HL-60/S4 treated with phorbol 12-myristate 13-acetate at 8.2 ng/mL for 4 days and 3 days (cell line): Measurements from ENCODE around the gene ETNK2.

Experiments used
- in situ Hi-C: fragments of 300-500 bp; cut with MboI; formaldehyde crosslinking; loops from 2 replicates; pipeline ENCODE4 v1.15.0; 2022; ENCODE audit warnings: low sequenced_read_pairs

ETNK2 gene, protein sequence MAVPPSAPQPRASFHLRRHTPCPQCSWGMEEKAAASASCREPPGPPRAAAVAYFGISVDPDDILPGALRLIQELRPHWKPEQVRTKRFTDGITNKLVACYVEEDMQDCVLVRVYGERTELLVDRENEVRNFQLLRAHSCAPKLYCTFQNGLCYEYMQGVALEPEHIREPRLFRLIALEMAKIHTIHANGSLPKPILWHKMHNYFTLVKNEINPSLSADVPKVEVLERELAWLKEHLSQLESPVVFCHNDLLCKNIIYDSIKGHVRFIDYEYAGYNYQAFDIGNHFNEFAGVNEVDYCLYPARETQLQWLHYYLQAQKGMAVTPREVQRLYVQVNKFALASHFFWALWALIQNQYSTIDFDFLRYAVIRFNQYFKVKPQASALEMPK

DNA sequence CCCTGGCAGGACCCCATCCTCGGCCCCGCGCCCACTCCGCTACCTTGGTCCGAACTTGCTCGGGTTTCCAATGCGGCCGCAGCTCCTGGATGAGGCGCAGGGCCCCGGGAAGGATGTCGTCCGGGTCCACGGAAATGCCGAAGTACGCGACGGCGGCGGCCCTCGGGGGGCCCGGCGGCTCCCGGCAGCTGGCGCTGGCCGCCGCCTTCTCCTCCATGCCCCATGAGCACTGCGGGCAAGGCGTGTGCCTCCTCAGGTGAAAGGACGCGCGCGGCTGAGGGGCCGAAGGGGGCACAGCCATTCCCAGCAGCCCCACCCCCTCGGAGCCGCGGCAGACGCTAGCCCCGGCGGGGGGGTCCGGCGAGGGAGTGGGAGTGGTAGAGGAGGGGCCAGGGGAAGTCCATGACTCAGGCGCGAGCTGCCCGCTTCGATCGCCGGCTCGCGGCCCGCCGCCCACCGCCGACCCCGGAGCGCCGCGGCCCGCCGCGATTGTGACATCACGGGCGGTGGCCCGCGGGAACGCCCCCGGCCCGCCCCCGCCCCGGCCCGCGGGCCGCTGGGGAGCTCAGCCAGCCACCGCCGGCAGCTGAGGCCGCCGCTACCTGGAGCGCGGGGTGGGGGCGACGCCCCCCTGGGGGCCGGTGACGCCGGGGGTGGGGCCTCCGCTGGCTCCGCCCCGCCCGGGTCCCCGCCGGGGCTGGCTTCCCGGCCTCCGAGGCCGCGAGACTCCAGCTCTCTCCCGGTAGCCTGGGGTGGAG lies at the start of gene ETNK2:
Gene ETNK2, minus strand, starts transcription at position 493 of the 758 bp plus-strand sequence. Its CDS starts 192 bp downstream, at position 301.
- in situ Hi-C loops = loop anchor here (25.0 kb wide), 1 partner anchor 211 kb away; the partner anchor contains the start of gene PLEKHA6

- in situ Hi-C loops = no loop called here
These were observed 49.6 kb upstream of the ETNK2 start for GRCh38 chr1:204201348-204202040.

DNA sequence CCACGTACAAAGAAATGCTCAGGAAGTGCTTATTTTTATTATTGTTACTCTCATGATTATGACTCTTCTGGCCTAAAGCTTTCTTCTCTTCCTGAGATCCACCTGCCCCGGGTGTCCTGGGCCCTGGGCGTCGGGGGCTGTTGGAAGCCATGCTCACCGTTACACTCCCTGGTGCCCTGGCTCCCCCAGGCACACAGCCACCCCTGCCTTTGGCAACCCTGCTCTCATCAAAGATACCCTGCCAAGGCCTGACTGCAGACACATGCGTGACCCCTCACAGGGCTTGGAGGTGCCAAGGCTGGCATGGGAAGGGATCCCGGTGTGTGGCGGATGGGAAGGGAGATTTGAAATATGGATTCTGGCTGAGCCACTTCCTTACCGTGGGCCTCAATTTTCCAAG lies 47.7 kb upstream of the ETNK2 start:
- in situ Hi-C loops = no loop called here

- in situ Hi-C loops = no loop called here
These were observed 46.8 kb upstream of the ETNK2 start for GRCh38 chr1:204198348-204199340.

DNA sequence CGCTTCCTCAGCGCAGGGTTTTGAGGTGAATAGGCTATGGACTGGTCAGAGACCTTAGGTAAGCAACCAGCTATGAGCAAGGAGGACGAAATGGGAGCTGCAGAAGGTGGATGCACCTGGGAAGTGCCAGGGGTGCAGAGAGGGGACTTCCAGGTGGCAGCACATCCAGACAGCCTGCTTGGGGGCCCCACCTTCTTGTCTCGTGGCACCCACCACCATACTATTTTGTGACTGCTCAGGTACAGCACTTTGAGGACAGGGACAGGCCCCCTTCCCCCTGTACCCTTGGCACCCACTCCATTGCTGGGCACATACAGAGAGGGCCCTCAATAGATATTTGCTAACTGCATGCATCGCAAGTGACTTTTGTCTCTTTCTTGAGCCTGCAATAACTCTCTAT lies 45.2 kb upstream of the ETNK2 start:
- in situ Hi-C loops = no loop called here

DNA sequence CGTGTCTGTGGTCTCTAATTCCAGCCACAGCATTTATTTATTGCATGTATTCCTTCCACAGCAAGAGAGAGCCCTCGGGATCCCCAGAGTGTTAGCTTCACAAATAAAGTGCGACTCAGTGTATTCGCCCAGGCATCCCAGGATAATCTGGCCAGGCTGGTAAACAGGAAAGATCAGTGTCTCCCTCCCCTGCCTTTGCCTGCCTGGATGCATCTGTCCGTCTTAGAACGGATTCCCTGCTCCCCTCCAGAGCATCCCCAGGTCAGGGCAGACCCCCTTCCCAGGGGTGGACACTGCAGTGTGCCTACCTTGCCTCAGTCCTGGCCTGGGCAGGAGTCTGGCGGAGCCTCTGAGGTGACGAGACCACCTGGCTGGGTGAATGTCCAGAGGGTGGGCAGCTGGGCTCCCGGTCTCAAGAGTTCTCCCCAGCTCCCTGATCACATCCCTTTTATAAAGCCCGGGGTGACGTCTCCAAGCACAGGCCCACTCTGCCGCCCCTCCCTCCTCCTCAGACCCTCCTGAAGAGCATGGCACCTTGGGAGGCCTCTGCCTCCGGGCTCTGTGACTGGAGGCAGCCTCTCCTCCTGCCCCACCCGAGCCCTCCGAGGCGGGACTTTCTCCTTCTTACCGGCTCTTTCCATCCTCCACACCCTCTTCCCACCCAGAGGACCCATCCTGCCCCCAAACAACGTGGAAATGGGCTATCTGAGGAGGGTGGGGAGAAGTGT lies 44.4 kb upstream of the ETNK2 start, which contains the start of gene KISS1:
Gene KISS1, minus strand, starts transcription at position 424 of the 728 bp plus-strand sequence. CDS start 3,615 bp downstream, outside the sequence.
- in situ Hi-C loops = no loop called here

DNA sequence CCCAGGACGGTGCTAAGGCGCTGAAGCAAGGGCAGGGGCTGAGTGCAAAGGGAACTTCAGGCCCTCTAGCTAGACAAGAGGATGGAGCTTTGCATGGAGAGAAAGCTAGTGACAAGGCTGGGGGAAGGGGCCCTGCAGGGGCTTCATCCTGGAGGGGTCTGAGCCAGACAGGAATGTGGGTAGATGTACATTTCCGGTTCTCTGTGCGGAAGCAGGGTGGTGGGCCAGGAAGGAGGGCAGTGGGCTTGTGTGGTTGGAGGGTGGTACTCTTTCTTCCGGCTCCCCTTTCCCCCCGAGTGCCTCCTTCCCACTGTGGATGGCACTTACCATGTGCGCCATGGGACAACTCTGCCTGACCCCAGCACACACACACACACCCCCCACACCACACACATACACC lies 42.9 kb upstream of the ETNK2 start:
- in situ Hi-C loops = no loop called here

DNA sequence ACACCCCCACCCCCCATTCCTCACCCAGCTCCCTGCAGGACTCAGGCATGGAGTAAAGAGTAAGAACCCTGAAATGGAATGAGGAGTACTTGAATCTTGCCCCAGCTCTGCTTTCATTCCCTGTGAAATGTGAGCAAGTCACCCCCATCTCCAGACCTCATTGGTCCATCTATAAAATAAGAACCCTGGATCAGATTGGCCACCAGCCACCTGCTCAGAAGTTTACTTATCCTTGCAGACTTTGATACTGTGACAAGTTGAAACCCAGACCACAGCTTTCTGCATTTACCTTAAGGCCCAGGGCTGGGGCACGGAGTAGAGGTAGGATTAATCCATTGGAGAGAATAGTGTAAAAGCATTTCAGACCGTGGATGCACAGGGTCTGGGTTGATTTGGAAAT lies 42.2 kb upstream of the ETNK2 start:
- in situ Hi-C loops = no loop called here

DNA sequence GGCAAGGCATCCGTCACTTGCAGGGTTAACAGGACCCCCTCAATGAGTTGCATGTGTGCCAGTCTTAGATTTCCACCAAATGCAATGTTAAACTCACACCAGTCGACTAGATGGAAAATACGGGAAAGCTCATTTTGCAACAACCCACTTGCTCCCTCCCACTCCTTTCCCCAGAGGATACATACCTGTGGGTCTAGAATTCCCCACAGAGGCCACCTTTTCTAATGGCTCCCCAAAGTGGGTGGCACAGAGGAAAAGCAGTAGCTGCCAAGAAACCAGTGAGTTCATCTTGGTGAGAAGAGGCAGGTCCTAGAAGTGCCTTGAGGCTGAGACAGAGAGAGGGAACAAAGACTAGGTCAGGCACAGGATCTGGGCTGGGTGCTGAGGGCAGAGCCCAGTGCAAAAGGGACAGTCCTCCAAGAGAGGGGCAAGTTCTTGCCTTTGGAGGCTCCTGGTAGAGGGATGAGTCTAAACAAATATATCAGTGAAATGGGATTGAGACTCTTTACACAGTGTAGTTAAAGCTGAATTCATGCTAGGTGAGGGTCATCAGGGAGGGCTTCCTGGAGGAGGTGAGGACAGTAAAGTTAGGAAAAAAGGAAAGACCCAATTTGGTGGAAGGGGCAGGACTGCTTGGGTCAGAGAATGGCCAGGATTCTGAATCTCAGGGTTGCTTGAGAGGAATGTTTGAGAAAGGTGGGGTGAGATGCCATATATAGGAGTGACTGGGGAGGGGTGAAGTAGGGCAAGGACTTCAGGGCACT lies 40.9 kb upstream of the ETNK2 start:
- in situ Hi-C loops = no loop called here

DNA sequence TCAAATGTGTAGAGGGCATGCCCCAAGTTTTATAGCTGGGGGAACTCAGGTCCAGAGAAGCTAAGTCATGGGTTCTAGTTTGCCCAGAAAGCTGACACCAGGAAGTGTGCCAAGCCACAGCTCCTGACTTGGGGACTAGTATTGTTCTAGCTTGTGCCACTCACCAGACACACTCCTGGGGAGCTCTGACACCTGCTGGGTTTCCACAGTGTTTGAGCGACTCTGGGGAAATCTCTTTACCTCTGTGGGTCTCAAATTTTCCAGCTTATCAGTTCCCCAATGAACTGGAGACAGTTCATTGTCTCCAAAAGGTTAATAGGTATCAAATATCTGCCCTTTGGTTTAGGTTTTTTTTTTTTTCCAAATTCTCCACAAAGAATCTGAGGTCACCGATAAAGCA lies 40.2 kb upstream of the ETNK2 start:
- in situ Hi-C loops = no loop called here

DNA sequence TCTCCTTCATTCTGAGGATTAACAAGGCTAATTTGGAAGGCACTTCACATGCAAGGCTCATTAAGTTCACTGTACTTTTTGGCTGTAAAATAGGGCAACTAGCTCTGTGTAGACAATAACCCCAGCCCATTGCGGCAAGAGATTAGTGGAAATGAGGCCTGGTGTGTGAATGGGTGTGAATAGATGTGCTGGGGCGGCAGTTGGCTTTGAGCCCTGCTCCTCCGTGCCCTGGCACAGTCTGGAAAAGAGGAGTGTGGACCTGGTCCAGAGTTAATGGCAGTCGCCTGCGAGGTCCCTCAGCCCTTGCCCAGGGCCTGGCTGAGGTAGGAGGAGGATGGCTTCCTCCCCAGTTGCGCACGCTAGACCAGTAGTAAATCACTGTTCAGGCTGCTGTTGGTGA lies 39.6 kb upstream of the ETNK2 start:
- in situ Hi-C loops = no loop called here

DNA sequence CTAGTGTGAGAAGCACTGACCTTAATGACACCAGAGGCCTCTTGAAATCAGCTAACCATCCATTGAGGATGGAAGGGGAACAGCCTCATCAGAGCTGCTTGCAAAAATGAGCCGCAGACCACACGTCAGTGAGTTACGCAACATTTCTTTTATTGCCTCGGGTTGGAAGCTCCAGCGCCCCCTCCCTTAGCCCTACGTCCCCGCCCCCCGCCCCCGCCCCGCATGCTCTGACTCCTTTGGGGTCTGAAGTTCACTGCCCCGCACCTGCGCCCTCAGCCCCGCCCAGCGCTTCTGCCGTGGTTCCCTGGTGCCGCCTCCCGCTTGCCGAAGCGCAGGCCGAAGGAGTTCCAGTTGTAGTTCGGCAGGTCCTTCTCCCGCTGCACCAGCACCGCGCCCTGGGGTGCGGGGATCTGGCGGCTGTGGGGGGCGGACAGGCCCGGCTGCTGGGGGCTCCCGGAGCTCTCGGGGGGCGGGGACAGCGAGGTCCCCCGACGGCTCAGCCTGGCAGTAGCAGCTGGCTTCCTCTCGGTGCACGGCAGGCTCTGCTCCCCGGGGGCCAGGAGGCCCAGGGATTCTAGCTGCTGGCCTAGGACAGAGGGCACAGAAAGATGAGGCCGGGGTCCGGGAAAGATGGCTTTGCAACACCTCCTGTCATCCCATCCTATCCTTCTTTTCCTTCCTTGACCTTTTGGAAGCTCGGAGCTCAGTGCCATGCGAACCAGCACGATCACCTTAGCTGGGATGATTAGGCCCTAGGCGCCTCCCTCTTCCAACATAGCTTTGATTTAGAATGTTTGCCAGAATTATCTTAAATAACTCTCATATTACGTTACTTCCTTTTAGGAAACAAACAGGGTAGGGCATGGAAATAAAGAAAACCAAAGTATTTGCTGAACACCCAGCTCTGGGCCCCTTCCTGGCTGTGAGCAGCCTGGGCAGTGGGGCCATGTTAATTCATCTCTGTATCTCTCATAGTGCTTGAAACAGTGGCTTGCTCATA lies 38.7 kb upstream of the ETNK2 start:
- in situ Hi-C loops = no loop called here

GRCh38 chr1:204188959-204189639 lies 37.3 kb upstream of the ETNK2 start:
- in situ Hi-C loops = no loop called here

GRCh38 chr1:204186597-204186996 lies 34.8 kb upstream of the ETNK2 start:
- in situ Hi-C loops = no loop called here

DNA sequence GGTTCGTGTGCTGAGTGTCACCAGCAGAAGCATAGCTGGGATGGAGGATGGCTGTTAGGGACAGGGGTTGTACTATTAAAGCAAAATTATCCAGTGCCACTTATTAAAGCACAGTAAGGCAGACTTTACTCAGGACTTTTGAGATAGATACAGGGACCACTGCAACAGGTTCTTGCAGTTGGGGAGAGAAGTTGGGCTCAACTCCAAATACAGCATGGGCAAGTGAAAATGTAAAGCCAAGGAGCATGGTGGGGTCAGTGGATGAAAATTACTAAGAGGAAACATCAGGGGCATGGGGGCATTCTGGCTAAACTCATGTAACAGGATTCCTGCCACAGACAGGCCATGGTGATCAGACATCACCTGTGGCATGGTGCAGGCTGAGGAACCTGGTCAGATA lies 29.3 kb upstream of the ETNK2 start:
- in situ Hi-C loops = no loop called here

DNA sequence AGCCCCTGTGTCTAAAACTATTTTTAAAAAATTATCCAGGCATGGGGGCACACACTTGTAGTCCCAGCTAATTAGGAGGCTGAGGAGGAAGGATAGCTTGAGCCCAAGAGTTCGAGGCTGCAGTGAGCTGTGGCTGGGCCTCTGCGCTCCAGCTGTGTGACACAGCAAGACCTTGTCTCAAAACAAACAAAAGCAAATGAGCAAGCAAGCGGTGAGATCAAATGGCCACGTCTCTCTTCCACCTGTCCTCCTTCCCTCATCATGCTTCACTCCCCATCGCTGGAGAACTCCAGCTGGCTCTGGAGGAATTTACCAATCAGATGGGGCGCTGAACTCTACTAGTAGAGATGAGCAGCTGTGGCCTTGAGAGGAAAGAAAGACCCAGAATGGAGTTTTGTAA lies 28.3 kb upstream of the ETNK2 start:
- in situ Hi-C loops = no loop called here
